Parathyroid adenoma (tissue), 2 donors: ENCODE measurements around the gene SPRR1B.

Experiments
- H2AFZ ChIP-seq: fragments of 300-600 bp; sonication (generic); one replicate; pipeline ENCODE4 v1.7.0; 2017; ENCODE audit warnings: antibody characterized with exemption, mild to moderate bottlenecking
- H3K27ac ChIP-seq: fragments of 300-600 bp; sonication (generic); one replicate; pipeline ENCODE4 v1.7.0; 2017
- H3K27me3 ChIP-seq: fragments of 300-600 bp; sonication (generic); one replicate; pipeline ENCODE4 v1.7.0; 2017; ENCODE audit warnings: low read length; ENCODE audit not compliant: control insufficient read depth, insufficient read depth
- H3K36me3 ChIP-seq: fragments of 300-600 bp; sonication (generic); one replicate; pipeline ENCODE4 v1.7.0; 2017; ENCODE audit warnings: low read length; ENCODE audit not compliant: control insufficient read depth, insufficient read depth
- H3K4me1 ChIP-seq: fragments of 300-600 bp; sonication (generic); one replicate; pipeline ENCODE4 v1.7.0; 2017; ENCODE audit warnings: control low read depth
- H3K4me2 ChIP-seq: fragments of 300-600 bp; sonication (generic); one replicate; pipeline ENCODE4 v1.7.0; 2017; ENCODE audit warnings: low read length
- H3K4me3 ChIP-seq: fragments of 300-600 bp; sonication (generic); one replicate; pipeline ENCODE4 v1.7.0; 2017; ENCODE audit warnings: low read depth, low read length
- H3K79me2 ChIP-seq: fragments of 300-600 bp; sonication (generic); one replicate; pipeline ENCODE4 v1.7.0; 2017; ENCODE audit warnings: control low read depth
- H3K9ac ChIP-seq: fragments of 300-600 bp; sonication (generic); one replicate; pipeline ENCODE4 v1.7.0; 2017; ENCODE audit warnings: mild to moderate bottlenecking
- H3K9me3 ChIP-seq: fragments of 300-600 bp; sonication (generic); one replicate; pipeline ENCODE4 v1.7.0; 2017; ENCODE audit warnings: low read length; ENCODE audit not compliant: control insufficient read depth
- CTCF ChIP-seq: fragments of 300-600 bp; sonication (generic); IDR thresholded peaks from one replicate; pipeline ENCODE4 v1.7.0; 2017; ENCODE audit warnings: antibody characterized with exemption, mild to moderate bottlenecking
- donor health status: primary hyperparathyroidism.

SPRR1B gene

GRCh38 chr1:152993186-152993585 is 37.8 kb upstream of the SPRR1B start:
- no peaks in the 10 kb centered on the region for H3K36me3 ChIP-seq
- TF ChIP-seq CTCF = no peak
- H3K27me3 ChIP-seq = no peaks in the 10 kb centered on the region
- no peak overlapping the region for H3K9ac ChIP-seq
- no peak overlapping the region for H2AFZ ChIP-seq
- no peak overlapping the region for H3K27ac ChIP-seq
- H3K4me2 ChIP-seq = no peak overlapping the region
- no peak overlapping the region for H3K4me3 ChIP-seq
- no peaks in the 10 kb centered on the region for H3K79me2 ChIP-seq
- no peaks in the 10 kb centered on the region for H3K4me1 ChIP-seq
- H3K9me3 ChIP-seq = no peaks in the 10 kb centered on the region

GRCh38 chr1:152995842-152996241 is 35.2 kb upstream of the SPRR1B start:
- H3K9me3 ChIP-seq = no peaks in the 10 kb centered on the region
- no peaks in the 10 kb centered on the region for H3K4me1 ChIP-seq
- H2AFZ ChIP-seq = no peak overlapping the region
- no peaks in the 10 kb centered on the region for H3K27me3 ChIP-seq
- no peak overlapping the region for H3K4me2 ChIP-seq
- no peaks in the 10 kb centered on the region for H3K36me3 ChIP-seq
- no peak for TF ChIP-seq CTCF
- H3K4me3 ChIP-seq = no peak overlapping the region
- no peak overlapping the region for H3K27ac ChIP-seq
- no peak overlapping the region for H3K9ac ChIP-seq
- no peaks in the 10 kb centered on the region for H3K79me2 ChIP-seq

- no peak overlapping the region for H3K4me3 ChIP-seq
- no peak overlapping the region for H3K4me2 ChIP-seq
- H3K36me3 ChIP-seq = no peaks in the 10 kb centered on the region
- H3K27me3 ChIP-seq = no peaks in the 10 kb centered on the region
- no peak overlapping the region for H3K9ac ChIP-seq
- no peak for TF ChIP-seq CTCF
- no peak overlapping the region for H3K27ac ChIP-seq
- no peaks in the 10 kb centered on the region for H3K9me3 ChIP-seq
- no peaks in the 10 kb centered on the region for H3K79me2 ChIP-seq
- no peaks in the 10 kb centered on the region for H3K4me1 ChIP-seq
- no peak overlapping the region for H2AFZ ChIP-seq
These were observed 34.2 kb upstream of the SPRR1B start for GRCh38 chr1:152996633-152997400.

- no peak overlapping the region for H3K9ac ChIP-seq
- no peak overlapping the region for H3K27ac ChIP-seq
- no peaks in the 10 kb centered on the region for H3K79me2 ChIP-seq
- H3K4me2 ChIP-seq = no peak overlapping the region
- TF ChIP-seq CTCF = no peak
- H3K9me3 ChIP-seq = no peaks in the 10 kb centered on the region
- no peaks in the 10 kb centered on the region for H3K36me3 ChIP-seq
- H2AFZ ChIP-seq = no peak overlapping the region
- no peak overlapping the region for H3K4me3 ChIP-seq
- no peaks in the 10 kb centered on the region for H3K27me3 ChIP-seq
- H3K4me1 ChIP-seq = no peaks in the 10 kb centered on the region
These were observed 33.1 kb upstream of the SPRR1B start for GRCh38 chr1:152997901-152998300.

- H3K27ac ChIP-seq = no peak overlapping the region
- H2AFZ ChIP-seq = no peak overlapping the region
- no peaks in the 10 kb centered on the region for H3K36me3 ChIP-seq
These were observed 32.5 kb upstream of the SPRR1B start for GRCh38 chr1:152998476-152998875.

More at GRCh38 chr1:152998476-152998875, 32.5 kb upstream of the SPRR1B start:
- no peaks in the 10 kb centered on the region for H3K27me3 ChIP-seq
- no peak overlapping the region for H3K9ac ChIP-seq
- no peak overlapping the region for H3K4me2 ChIP-seq
- H3K9me3 ChIP-seq = no peaks in the 10 kb centered on the region
- H3K4me1 ChIP-seq = no peaks in the 10 kb centered on the region
- no peak for TF ChIP-seq CTCF
- H3K79me2 ChIP-seq = no peaks in the 10 kb centered on the region
- H3K4me3 ChIP-seq = no peak overlapping the region
